K562 (cell line): ENCODE results near the gene TRMT2A. TPM values are rescaled to one million over a fixed set of nuclear protein-coding genes. Genes with fewer than 3 reads are reported as not detected.
A peak's percentile ranks its signal among the peaks of the same experiment; 100 is the strongest.

Experiments used
- CBX1 ChIP-seq: sonication (generic); IDR thresholded peaks from 2 replicates; pipeline ENCODE4 v1.6.1; 2016; ENCODE audit warnings: antibody characterized with exemption, low read depth, mild to moderate bottlenecking
- CBX5 ChIP-seq: IDR thresholded peaks from 2 replicates; pipeline ENCODE4 v1.6.1; 2014; ENCODE audit warnings: low read depth, borderline replicate concordance
- EHMT2 ChIP-seq: fragments of 450-650 bp; IDR thresholded peaks from 2 replicates; pipeline ENCODE4 v1.6.1; 2018; ENCODE audit warnings: antibody characterized with exemption
- KDM2B ChIP-seq: fragments of 250-450 bp; sonication (Bioruptor Pico); IDR thresholded peaks from 2 replicates; pipeline ENCODE4 v1.8.0; 2021; ENCODE audit warnings: mild to moderate bottlenecking, moderate library complexity
- LEF1 ChIP-seq: fragments of 450-650 bp; IDR thresholded peaks from 2 replicates; pipeline ENCODE4 v1.6.1; 2016; ENCODE audit warnings: mild to moderate bottlenecking
- MTF1 ChIP-seq: fragments of 250-450 bp; sonication (Bioruptor Pico); IDR thresholded peaks from 2 replicates; pipeline ENCODE4 v1.9.0; 2021; ENCODE audit warnings: moderate library complexity, mild to moderate bottlenecking, inconsistent platforms, borderline replicate concordance
- NELFE ChIP-seq: IDR thresholded peaks from 2 replicates; pipeline ENCODE4 v1.6.1; 2011; ENCODE audit warnings: mild to moderate bottlenecking; ENCODE audit not compliant: insufficient read depth, insufficient read length
- PHF20 ChIP-seq: fragments of 450-650 bp; IDR thresholded peaks from 2 replicates; pipeline ENCODE4 v1.6.1; 2018; ENCODE audit not compliant: partially characterized antibody
- POLR3A ChIP-seq: IDR thresholded peaks from 2 replicates; pipeline ENCODE4 v1.6.1; 2011; ENCODE audit warnings: borderline replicate concordance, mild to moderate bottlenecking, moderate library complexity; ENCODE audit not compliant: insufficient read length, insufficient read depth; ENCODE audit errors: extremely low read depth
- RAD51 ChIP-seq: fragments of 450-650 bp; IDR thresholded peaks from 2 replicates; pipeline ENCODE4 v1.7.1; 2016; ENCODE audit warnings: low read depth, mild to moderate bottlenecking, borderline replicate concordance
- RBFOX2 ChIP-seq: fragments of 200-400 bp; formaldehyde crosslinking; IDR thresholded peaks from 2 replicates; pipeline ENCODE4 v1.6.1; 2017; ENCODE audit warnings: low read depth, mild to moderate bottlenecking, low read length, moderate library complexity
- RNF2 ChIP-seq: sonication (generic); IDR thresholded peaks from 2 replicates; pipeline ENCODE4 v1.6.1; 2016
- SMAD4 ChIP-seq: fragments of 250-450 bp; sonication (Bioruptor Pico); conservative IDR thresholded peaks from 2 replicates; pipeline ENCODE4 v1.8.0; 2021; ENCODE audit warnings: inconsistent platforms, mild to moderate bottlenecking, moderate library complexity
- SMC3 ChIP-seq: conservative IDR thresholded peaks from 2 replicates; pipeline ENCODE4 v1.6.1; 2011; ENCODE audit warnings: low read depth, low read length, improper control_type of control experiment; ENCODE audit not compliant: insufficient read depth
- STAT6 ChIP-seq: sonication (generic); formaldehyde crosslinking; IDR thresholded peaks from 2 replicates; pipeline ENCODE4 v1.8.1; 2023; ENCODE audit warnings: mild to moderate bottlenecking, missing genetic modification reagents
- THRAP3 ChIP-seq: fragments of 450-650 bp; IDR thresholded peaks from 2 replicates; pipeline ENCODE4 v1.6.1; 2016; ENCODE audit warnings: mild to moderate bottlenecking, inconsistent platforms, borderline replicate concordance
- ZNF347 ChIP-seq: fragments of 450-650 bp; formaldehyde crosslinking; IDR thresholded peaks from 2 replicates; pipeline ENCODE4 v1.4.0; 2020; ENCODE audit warnings: low read depth, mild to moderate bottlenecking, moderate library complexity
- ZNF57 ChIP-seq: fragments of 450-650 bp; formaldehyde crosslinking; IDR thresholded peaks from 2 replicates; pipeline ENCODE4 v1.4.0; 2020; ENCODE audit warnings: mild to moderate bottlenecking, moderate library complexity
- polyA plus RNA-seq, 8 experiments: library from polyadenylated mRNA; depleted of rRNA in 4 of 8; stranded (reverse) in 5 of 8; unstranded in 3 of 8; fragments of >200 nt; fragmentation: Nextera tagmentation in 2 of 8; fragmentation: Illumina TruSeq in 1 of 8; extraction: Ambion mirVana in 2 of 8; extraction: Trizol in 1 of 8; gene quantifications; 2 replicates each; pipeline versions ENCODE4 v1.2.1 to v1.2.3, GENCODE V29; 2011 to 2014; ENCODE audit warnings: inconsistent platforms in 1 of 8, missing spikeins in 1 of 8
- total RNA-seq, 7 experiments: library from RNA; depleted of rRNA in 6 of 7; stranded (reverse); fragments of >200 nt in 6 of 7; fragmentation: Illumina TruSeq in 2 of 7; extraction: Trizol in 2 of 7; gene quantifications; 2 replicates each; pipeline versions ENCODE4 v1.2.1 to v1.2.3, GENCODE V29; 2011 to 2021; ENCODE audit warnings: low replicate concordance in 1 of 7
- TF ChIP-seq, protein P1 (sequence below): sonication (generic); formaldehyde crosslinking; IDR thresholded peaks from 2 replicates; pipeline ENCODE4 v1.8.1; 2023; ENCODE audit warnings: mild to moderate bottlenecking, missing genetic modification reagents, moderate library complexity
- TF ChIP-seq, protein P2 (sequence below): sonication (generic); formaldehyde crosslinking; IDR thresholded peaks from 2 replicates; pipeline ENCODE4 v1.8.0; 2022; ENCODE audit warnings: missing genetic modification reagents, mild to moderate bottlenecking, moderate library complexity, borderline replicate concordance

TRMT2A gene
- total and polyA plus RNA-seq, 9 of the 15 experiments (the other 6 are each of a cell fraction or from before 2014, with no cell fraction given), result 1.6 to 265 (median 140) TPM

DNA sequence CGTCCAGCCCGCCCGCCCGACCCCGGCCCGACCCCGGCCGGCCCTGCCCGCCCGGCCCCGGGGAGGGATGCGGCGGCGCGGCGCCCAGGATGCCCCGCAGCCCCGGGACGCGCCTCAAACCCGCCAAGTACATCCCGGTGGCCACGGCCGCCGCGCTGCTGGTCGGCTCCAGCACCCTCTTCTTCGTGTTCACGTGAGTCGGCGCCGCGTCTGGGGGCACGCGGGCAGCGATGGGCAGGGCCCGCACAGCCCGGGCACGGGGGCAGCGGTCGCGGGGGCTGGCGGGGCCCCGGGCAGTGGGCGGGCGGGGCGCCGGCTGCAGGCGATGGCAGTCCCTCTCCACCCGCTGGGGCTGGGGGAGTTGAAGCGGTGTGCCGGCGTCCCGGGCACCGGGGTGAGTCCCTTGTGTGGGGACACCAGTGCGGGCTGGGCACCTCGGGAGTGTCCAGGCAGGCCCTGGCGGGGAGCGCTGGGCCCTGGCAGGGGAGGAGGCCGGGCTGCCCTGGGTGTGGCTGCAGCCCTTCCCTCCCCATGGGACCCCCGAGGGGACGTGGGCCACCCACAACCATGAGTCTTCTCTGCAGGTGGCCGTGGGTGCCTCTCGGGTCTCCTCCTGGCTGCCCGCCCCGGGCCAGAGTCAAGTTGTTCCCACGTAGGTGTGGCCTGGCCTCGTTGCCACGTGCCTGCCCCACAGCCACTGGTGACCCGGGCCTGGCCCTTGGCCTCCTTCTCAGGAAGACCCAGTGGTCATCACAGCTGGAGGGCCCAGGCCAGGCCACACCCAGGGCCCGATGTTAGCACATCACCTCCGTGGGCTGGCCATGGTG lies 15.0 kb upstream of the TRMT2A start (continued):
- TF ChIP-seq, protein P1, sequence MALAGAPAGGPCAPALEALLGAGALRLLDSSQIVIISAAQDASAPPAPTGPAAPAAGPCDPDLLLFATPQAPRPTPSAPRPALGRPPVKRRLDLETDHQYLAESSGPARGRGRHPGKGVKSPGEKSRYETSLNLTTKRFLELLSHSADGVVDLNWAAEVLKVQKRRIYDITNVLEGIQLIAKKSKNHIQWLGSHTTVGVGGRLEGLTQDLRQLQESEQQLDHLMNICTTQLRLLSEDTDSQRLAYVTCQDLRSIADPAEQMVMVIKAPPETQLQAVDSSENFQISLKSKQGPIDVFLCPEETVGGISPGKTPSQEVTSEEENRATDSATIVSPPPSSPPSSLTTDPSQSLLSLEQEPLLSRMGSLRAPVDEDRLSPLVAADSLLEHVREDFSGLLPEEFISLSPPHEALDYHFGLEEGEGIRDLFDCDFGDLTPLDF (CRISPR knock-in tag), result no peak; the same call in none of the 2 replicates
- no peak for TF ChIP-seq PHF20
- TF ChIP-seq STAT6 (CRISPR knock-in tag), result peak; percentile 72
- TF ChIP-seq CBX1, result 0 out of 2 replicates have a peak, but pooled peaks have one; percentile 42
- TF ChIP-seq CBX5, result 0 out of 2 replicates have a peak, but pooled peaks have one; percentile 4
- TF ChIP-seq ZNF57 (CRISPR knock-in tag), result 0 out of 2 replicates have a peak, but pooled peaks have one; percentile 36
- TF ChIP-seq SMC3, result 0 out of 2 replicates have a peak, but pooled peaks have one; percentile 4
- no peak for TF ChIP-seq POLR3A
- TF ChIP-seq RAD51, result peak; percentile 73
- TF ChIP-seq RNF2, result no peak
- peak; percentile 65; the same call in 1 of the 2 replicates for TF ChIP-seq RBFOX2
- TF ChIP-seq ZNF347 (CRISPR knock-in tag), result no peak
- no peak for TF ChIP-seq EHMT2
- TF ChIP-seq, protein P2, sequence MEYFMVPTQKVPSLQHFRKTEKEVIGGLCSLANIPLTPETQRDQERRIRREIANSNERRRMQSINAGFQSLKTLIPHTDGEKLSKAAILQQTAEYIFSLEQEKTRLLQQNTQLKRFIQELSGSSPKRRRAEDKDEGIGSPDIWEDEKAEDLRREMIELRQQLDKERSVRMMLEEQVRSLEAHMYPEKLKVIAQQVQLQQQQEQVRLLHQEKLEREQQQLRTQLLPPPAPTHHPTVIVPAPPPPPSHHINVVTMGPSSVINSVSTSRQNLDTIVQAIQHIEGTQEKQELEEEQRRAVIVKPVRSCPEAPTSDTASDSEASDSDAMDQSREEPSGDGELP (CRISPR knock-in tag), result no peak
- TF ChIP-seq SMAD4, result no peak
- TF ChIP-seq NELFE, result no peak
- TF ChIP-seq LEF1, result no peak
- peak; percentile 64; the same call in 1 of the 2 replicates for TF ChIP-seq KDM2B (CRISPR knock-in tag)
- no peak for TF ChIP-seq MTF1 (CRISPR knock-in tag)
- TF ChIP-seq THRAP3, result no peak
